Measurements from ENCODE around the gene ROR1. TPM values are rescaled to one million over a fixed set of nuclear protein-coding genes. Genes with fewer than 3 reads are reported as not detected.

ROR1 gene
- total and polyA plus RNA-seq, 2 donors (not counting 1 experiment from before 2014, with no cell fraction given): 14.5 to 16.5 TPM

- H3K36me3 ChIP-seq (ENCODE audit: control insufficient read depth, insufficient read depth, low read length): no peaks in the 10 kb centered on the region
- TF ChIP-seq CTCF (conservative IDR thresholded peaks at IDR 0.05 in 1 of 2, IDR thresholded peaks at IDR 0.05 in 1 of 2; ENCODE audit: low read depth in 1 of 2, low read length in 2 of 2) (no peak), EZH2 (IDR thresholded peaks at IDR 0.05; ENCODE audit: low read length, missing control alignments) (no peak)
- no peaks in the 10 kb centered on the region for H3K27me3 ChIP-seq (ENCODE audit: control insufficient read depth, insufficient read depth, low read length)
- no peaks in the 10 kb centered on the region for H3K79me2 ChIP-seq (ENCODE audit: control insufficient read depth, insufficient read depth, low read length)
- no peaks in the 10 kb centered on the region for H3K4me1 ChIP-seq (ENCODE audit: control insufficient read depth, extremely low read depth, insufficient read depth, low read length)
- no peak overlapping the region for H2AFZ ChIP-seq (ENCODE audit: low read length)
- no peak overlapping the region for H3K4me3 ChIP-seq (replicated peaks in 1 of 4; ENCODE audit: control extremely low read depth in 1 of 4, insufficient read depth in 1 of 4, low read depth in 3 of 4, low read length in 4 of 4)
- no peak overlapping the region for H3K4me2 ChIP-seq (ENCODE audit: extremely low read depth, insufficient read depth, low read length)
- no peaks in the 10 kb centered on the region for H3K9me3 ChIP-seq (ENCODE audit: control insufficient read depth, insufficient read depth, low read depth, low read length)
- H4K20me1 ChIP-seq (ENCODE audit: control insufficient read depth, extremely low read depth, insufficient read depth, low read length): no peaks in the 10 kb centered on the region
- peak in 1 of 2 donors; percentile 30 for DNase-seq (ENCODE audit: low read depth in 2 of 2)
- H3K9ac ChIP-seq (ENCODE audit: insufficient read depth, low read length): no peak overlapping the region
- H3K27ac ChIP-seq (ENCODE audit: insufficient read depth, low read length): no peak overlapping the region
Measured at GRCh38 chr1:63983391-63984256, 209.8 kb downstream of the ROR1 start.

GRCh38 chr1:63984257-63984929, 210.6 kb downstream of the ROR1 start:
- Histone ChIP-seq H3K4me1 (ENCODE audit: control insufficient read depth, extremely low read depth, insufficient read depth, low read length) (no peaks in the 10 kb centered on the region), H3K27ac (ENCODE audit: insufficient read depth, low read length) (no peak overlapping the region), H3K9me3 (ENCODE audit: control insufficient read depth, insufficient read depth, low read depth, low read length) (no peaks in the 10 kb centered on the region), H3K4me2 (ENCODE audit: extremely low read depth, insufficient read depth, low read length) (peak overlapping the region; percentile 23), H3K36me3 (ENCODE audit: control insufficient read depth, insufficient read depth, low read length) (no peaks in the 10 kb centered on the region), H3K9ac (ENCODE audit: insufficient read depth, low read length) (no peak overlapping the region), H3K27me3 (ENCODE audit: control insufficient read depth, insufficient read depth, low read length) (no peaks in the 10 kb centered on the region), H4K20me1 (ENCODE audit: control insufficient read depth, extremely low read depth, insufficient read depth, low read length) (no peaks in the 10 kb centered on the region), H3K79me2 (ENCODE audit: control insufficient read depth, insufficient read depth, low read length) (no peaks in the 10 kb centered on the region), H2AFZ (ENCODE audit: low read length) (no peak overlapping the region), H3K4me3 (replicated peaks in 1 of 4; ENCODE audit: control extremely low read depth in 1 of 4, insufficient read depth in 1 of 4, low read depth in 3 of 4, low read length in 4 of 4) (no peak overlapping the region)
- no peak for TF ChIP-seq CTCF (conservative IDR thresholded peaks at IDR 0.05 in 1 of 2, IDR thresholded peaks at IDR 0.05 in 1 of 2; ENCODE audit: low read depth in 1 of 2, low read length in 2 of 2)
- no peak for TF ChIP-seq EZH2 (IDR thresholded peaks at IDR 0.05; ENCODE audit: low read length, missing control alignments)
- peak; percentile 47 to 80 for DNase-seq (ENCODE audit: low read depth in 2 of 2)

- TF ChIP-seq EZH2 (IDR thresholded peaks at IDR 0.05; ENCODE audit: low read length, missing control alignments) (no peak), CTCF (conservative IDR thresholded peaks at IDR 0.05 in 1 of 2, IDR thresholded peaks at IDR 0.05 in 1 of 2; ENCODE audit: low read depth in 1 of 2, low read length in 2 of 2) (no peak)
- H3K4me2 ChIP-seq (ENCODE audit: extremely low read depth, insufficient read depth, low read length): no peak overlapping the region
Measured at GRCh38 chr1:63984930-63985290, 211.1 kb downstream of the ROR1 start.

More at GRCh38 chr1:63984930-63985290, 211.1 kb downstream of the ROR1 start:
- no peak overlapping the region for H3K4me3 ChIP-seq (replicated peaks in 1 of 4; ENCODE audit: control extremely low read depth in 1 of 4, insufficient read depth in 1 of 4, low read depth in 3 of 4, low read length in 4 of 4)
- no peaks in the 10 kb centered on the region for H4K20me1 ChIP-seq (ENCODE audit: control insufficient read depth, extremely low read depth, insufficient read depth, low read length)
- no peak overlapping the region for H3K27ac ChIP-seq (ENCODE audit: insufficient read depth, low read length)
- H3K9me3 ChIP-seq (ENCODE audit: control insufficient read depth, insufficient read depth, low read depth, low read length): no peaks in the 10 kb centered on the region
- H3K9ac ChIP-seq (ENCODE audit: insufficient read depth, low read length): no peak overlapping the region
- H3K36me3 ChIP-seq (ENCODE audit: control insufficient read depth, insufficient read depth, low read length): no peaks in the 10 kb centered on the region
- DNase-seq (ENCODE audit: low read depth in 2 of 2): peak in 1 of 2 donors; percentile 28
- no peaks in the 10 kb centered on the region for H3K27me3 ChIP-seq (ENCODE audit: control insufficient read depth, insufficient read depth, low read length)
- H3K4me1 ChIP-seq (ENCODE audit: control insufficient read depth, extremely low read depth, insufficient read depth, low read length): no peaks in the 10 kb centered on the region
- no peaks in the 10 kb centered on the region for H3K79me2 ChIP-seq (ENCODE audit: control insufficient read depth, insufficient read depth, low read length)
- H2AFZ ChIP-seq (ENCODE audit: low read length): no peak overlapping the region
